ENCODE results near the gene SRC. TPM values are rescaled to one million over a fixed set of nuclear protein-coding genes. Genes with fewer than 3 reads are reported as not detected.

Gene SRC
- total RNA-seq, 1 donor from 2014 or later, result 37.8 TPM

DNA sequence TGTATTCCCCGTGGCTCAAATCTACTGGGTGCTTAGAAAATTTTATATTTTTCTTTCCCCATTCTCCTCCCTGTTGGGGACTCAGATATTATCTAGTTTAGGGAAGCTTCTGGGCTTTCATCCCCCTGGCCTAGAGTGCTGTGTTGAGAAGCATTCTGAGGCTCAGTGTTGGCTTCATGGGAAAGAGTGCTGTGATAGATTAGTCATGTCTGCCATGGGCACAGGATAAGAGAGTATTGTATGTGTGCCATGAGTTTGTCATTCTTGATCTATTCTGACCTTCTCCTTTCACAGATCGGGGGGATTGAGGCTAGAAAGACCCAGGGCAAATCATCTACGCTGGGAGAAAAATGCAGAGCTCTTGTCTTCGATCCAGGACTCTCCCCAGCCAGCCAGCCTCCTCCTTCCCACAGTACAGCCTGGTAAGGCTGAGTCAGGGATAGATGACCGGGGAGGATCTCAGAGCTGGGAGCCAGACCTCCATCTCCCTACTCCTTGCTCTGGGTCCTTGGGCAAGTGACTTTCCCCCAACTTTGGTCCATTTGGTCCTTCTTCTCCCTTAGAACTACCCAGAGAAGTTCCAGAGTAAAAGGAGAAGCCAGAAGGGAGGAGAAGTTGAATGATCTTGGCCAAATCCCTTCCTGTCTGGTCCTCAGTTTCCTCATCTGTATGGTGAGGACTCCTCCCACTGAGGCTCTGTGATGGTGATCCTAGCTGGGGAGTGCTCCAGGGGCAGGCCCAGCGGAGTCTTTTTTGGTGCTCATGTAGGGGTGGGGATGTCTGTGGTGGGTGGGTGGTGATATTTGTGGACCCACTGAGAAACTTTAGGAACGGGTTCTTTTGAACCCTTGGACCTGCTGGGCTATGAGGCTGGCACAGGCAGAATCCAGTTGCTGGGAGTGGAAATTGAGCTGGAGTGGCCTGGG is 5.0 kb downstream of the SRC start:
- no peak for DNase-seq (ENCODE audit: low read depth)
- no peak overlapping the region for H3K4me3 ChIP-seq (ENCODE audit: low read depth, low read length)
- TF ChIP-seq, protein P1, sequence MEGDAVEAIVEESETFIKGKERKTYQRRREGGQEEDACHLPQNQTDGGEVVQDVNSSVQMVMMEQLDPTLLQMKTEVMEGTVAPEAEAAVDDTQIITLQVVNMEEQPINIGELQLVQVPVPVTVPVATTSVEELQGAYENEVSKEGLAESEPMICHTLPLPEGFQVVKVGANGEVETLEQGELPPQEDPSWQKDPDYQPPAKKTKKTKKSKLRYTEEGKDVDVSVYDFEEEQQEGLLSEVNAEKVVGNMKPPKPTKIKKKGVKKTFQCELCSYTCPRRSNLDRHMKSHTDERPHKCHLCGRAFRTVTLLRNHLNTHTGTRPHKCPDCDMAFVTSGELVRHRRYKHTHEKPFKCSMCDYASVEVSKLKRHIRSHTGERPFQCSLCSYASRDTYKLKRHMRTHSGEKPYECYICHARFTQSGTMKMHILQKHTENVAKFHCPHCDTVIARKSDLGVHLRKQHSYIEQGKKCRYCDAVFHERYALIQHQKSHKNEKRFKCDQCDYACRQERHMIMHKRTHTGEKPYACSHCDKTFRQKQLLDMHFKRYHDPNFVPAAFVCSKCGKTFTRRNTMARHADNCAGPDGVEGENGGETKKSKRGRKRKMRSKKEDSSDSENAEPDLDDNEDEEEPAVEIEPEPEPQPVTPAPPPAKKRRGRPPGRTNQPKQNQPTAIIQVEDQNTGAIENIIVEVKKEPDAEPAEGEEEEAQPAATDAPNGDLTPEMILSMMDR (conservative IDR thresholded peaks at IDR 0.05; ENCODE audit: low read depth, low read length), result no peak

DNA sequence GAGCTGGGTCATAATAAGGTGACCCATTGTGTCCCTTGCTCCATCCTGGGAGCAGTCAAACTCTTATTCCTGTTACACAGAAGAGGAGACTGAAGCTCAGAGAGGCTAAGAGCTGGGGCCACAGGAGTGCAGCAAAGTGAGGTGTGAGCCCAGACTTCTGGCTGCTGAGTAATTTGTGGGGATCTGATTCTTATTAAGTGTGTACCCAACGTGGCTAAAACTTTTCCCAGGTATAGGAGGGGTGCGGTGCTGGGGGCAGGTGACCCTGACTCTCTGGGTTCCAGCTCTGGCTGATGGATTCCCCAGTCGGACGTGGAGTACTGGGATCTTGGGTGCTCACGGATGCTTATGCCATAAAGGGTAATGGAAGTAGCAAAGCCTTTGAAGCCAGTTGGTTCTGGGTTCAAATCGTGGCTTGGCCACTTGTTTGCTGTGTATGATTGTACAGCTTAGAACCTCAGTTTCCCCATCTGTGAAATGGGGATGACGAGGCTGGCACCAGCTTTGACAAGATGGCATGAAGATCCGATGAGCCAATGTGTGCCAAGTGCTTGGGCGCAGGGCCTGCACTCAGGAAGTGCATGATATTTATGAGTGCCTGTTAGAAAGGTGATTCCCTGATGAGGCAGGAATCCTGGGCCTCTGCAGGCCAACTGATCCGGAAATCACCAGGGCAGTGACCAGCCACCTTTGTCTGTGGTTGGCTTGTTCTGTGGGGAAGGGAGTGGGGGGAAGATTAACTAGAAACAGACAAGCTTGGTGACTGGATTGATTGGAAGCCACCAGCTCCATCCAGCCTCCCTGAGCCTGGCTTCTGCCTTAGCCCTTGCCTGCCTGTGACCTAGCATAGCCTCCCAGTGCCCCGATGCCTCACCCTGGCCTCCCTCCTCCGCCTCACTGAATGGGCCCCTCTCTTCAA is 6.0 kb downstream of the SRC start:
- TF ChIP-seq, protein P1 (conservative IDR thresholded peaks at IDR 0.05; ENCODE audit: low read depth, low read length), result no peak
- no peak overlapping the region for H3K4me3 ChIP-seq (ENCODE audit: low read depth, low read length)
- DNase-seq (ENCODE audit: low read depth), result no peak

DNA sequence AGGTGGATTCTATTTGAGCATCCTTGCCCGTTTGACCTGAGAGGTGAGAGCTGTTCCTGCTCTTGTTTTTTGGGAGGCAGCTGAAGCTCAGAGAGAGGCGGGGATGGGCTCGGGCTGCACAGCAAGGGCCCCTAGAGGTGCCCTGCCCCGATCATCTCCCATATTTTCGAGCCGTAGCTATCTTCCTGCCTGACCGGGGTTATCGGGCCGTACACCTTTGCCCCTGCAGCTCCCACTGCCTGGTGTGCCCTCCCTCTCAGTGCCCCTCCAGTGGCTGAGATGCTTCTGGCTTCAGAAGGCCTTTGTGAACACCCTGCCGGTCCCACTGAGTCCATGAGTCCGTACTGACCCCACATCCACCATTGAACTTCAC is 6.7 kb downstream of the SRC start:
- no peak for DNase-seq (ENCODE audit: low read depth)
- TF ChIP-seq, protein P1 (conservative IDR thresholded peaks at IDR 0.05; ENCODE audit: low read depth, low read length), result no peak
- H3K4me3 ChIP-seq (ENCODE audit: low read depth, low read length), result no peak overlapping the region

DNA sequence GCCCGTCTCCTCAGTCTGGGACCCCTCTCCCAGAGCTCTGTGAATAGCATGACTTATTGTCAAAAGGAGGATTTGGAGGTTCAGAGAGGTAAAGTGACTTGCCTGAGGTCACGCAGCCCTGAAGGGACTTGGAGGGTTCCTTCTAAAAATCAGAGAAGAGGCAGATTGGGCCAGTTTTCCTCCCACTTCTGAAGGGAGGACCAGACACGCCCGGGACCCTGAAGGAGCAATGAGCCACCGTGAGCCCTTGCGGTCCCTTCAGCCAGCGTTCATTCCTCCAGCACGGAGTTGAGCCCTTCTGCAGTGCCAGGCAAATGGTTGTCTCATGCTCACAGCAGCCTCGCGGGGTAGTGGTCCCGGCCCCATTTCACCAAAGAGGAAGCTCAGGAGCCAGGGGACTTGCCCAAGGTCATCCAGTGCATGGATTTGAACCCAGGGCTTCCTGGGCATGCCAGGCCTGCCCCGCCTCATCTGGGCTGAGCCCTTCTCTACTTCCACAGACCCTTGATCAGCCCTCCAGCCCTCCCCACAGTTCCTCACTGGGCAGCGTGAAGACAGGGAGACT is 7.4 kb downstream of the SRC start:
- no peak overlapping the region for H3K4me3 ChIP-seq (ENCODE audit: low read depth, low read length)
- TF ChIP-seq, protein P1 (conservative IDR thresholded peaks at IDR 0.05; ENCODE audit: low read depth, low read length), result no peak
- DNase-seq (ENCODE audit: low read depth), result no peak

DNA sequence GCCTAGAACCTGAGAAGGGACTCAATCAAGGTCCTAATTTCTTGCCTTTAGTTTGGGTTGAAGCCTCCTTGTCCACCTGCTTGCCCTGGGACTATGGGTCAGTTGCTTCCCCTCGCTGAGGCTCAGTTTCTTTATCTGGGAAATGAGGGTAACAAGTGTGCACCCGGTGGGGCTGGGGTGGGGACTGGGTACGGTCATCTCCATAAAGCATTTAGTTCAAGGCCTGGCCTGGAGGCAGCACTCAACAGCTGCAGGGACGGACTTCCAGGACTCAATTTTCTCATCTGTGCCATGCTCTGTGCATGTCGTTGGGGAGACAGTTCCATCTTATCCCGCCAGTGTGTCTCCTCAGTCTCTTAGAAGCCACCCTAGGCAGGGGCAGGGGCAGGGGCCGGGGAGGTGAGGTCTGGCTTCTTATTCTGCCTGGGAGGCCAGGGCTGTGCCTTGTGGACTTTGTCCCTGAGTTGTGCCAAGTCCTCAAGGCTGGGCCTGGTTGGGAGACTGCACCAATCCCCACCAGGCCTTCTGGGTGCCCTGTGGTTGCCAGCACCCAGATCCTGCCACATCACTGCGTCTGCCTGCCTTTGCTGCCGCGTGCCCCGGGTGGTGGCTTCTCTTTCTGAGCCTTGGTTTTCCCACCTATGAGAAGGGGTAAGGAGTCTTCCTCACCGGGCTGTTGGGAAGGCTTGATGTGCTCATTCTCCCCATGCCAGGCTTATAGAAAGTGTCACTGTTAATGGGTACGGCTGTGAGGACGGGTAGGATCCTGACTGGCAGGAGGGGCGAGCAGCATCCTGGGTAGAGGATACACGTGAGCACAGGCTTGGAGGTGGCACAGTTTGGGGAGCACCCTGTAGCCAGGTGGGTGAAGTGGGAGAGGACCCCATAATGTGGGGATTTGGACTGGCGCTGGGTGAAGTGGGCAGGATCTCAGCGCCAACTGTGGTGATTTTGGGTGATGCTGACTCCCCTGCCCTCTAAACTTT is 8.6 kb downstream of the SRC start:
- H3K4me3 ChIP-seq (ENCODE audit: low read depth, low read length), result no peak overlapping the region
- TF ChIP-seq, protein P1 (conservative IDR thresholded peaks at IDR 0.05; ENCODE audit: low read depth, low read length), result no peak
- no peak for DNase-seq (ENCODE audit: low read depth)

Measured in epithelial cell of proximal tubule (primary cell).